Loucy (cell line): ENCODE data around the gene HPS6.
"Not testable (repeated sequence)": the region's sequence is repeated elsewhere in the genome, so short reads cannot be mapped to it uniquely, and the experiment has no call there.

Source experiments
- CTCF ChIP-seq: fragments of 200-600 bp; sonication (generic); conservative IDR thresholded peaks from 2 replicates; pipeline ENCODE4 v1.5.1; 2014; ENCODE audit warnings: mild to moderate bottlenecking, antibody characterized with exemption, low read length
- EZH2phosphoT487 ChIP-seq: fragments of 200-600 bp; IDR thresholded peaks from 2 replicates; pipeline ENCODE4 v1.6.1; 2018; ENCODE audit warnings: antibody characterized with exemption, mild to moderate bottlenecking, moderate library complexity, borderline replicate concordance

DNA sequence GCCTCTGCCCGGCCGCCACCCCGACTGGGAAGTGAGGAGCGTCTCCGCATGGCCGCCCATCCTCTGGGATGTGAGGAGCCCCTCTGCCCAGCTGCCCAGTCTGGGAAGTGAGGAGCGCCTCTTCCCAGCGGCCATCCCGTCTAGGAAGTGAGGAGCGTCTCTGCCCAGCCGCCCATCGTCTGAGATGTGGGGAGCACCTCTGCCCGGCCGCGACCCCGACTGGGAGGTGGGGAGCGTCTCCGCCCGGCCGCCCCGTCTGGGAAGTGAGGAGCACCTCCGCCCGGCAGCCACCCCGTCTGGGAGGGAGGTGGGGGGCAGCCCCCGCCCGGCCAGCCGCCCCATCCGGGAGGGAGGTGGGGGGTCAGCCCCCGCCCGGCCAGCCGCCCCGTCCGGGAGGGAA lies 29.3 kb upstream of the HPS6 start:
- not testable (repeated sequence) for TF ChIP-seq CTCF, EZH2phosphoT487
